D721Med (cell line): Measurements from ENCODE around the gene OR52M1.

Experiments
- DNase-seq: peaks from one replicate; pipeline ENCODE4 v3.0.0; 2011; ENCODE audit warnings: low spot score; ENCODE audit not compliant: insufficient read length
- FAIRE-seq: peaks from 2 replicates; lab custom pipeline; 2011; peaks lifted over from hg19 to GRCh38; lab: Jason Lieb, UNC
- CTCF ChIP-seq: IDR thresholded peaks from 2 replicates; pipeline ENCODE4 v1.5.1; 2012; ENCODE audit warnings: mild to moderate bottlenecking, control low read depth; ENCODE audit not compliant: insufficient read depth; ENCODE audit errors: missing control alignments

Gene OR52M1, protein sequence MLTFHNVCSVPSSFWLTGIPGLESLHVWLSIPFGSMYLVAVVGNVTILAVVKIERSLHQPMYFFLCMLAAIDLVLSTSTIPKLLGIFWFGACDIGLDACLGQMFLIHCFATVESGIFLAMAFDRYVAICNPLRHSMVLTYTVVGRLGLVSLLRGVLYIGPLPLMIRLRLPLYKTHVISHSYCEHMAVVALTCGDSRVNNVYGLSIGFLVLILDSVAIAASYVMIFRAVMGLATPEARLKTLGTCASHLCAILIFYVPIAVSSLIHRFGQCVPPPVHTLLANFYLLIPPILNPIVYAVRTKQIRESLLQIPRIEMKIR

GRCh38 chr11:4544891-4545290, at the start of gene OR52M1:
Gene OR52M1, plus strand, starts transcription at chr11:4545191. Its CDS starts 0 bp downstream, at chr11:4545191.
- no peak for TF ChIP-seq CTCF
- DNase-seq (no peak), FAIRE-seq (no peak)

DNA sequence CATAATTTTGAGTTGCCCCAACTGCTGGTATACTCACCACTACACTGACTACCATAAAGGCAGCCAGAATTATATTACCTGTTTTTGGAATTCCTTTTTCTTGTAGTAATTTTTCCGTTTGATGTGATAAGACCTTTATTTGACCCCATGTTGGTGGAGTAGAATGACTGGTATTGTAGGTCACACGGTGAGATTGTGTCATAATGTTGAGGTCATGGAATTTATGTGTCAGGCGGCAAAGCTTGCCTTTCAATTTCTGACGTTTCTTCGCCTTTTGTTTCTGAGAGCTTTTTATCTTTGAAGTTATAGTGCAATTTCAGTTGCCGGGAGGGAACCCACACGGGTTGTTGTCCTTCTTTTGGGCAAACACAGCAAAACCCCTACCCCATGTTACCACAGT, 49.5 kb upstream of the OR52M1 start:
- no peak for DNase-seq
- TF ChIP-seq CTCF, result no peak
- FAIRE-seq, result no peak

- no peak for TF ChIP-seq CTCF
- DNase-seq (no peak), FAIRE-seq (no peak)
Measured at GRCh38 chr11:4495986-4496385, 49.0 kb upstream of the OR52M1 start.

- DNase-seq (no peak), FAIRE-seq (no peak)
- no peak for TF ChIP-seq CTCF
Measured at GRCh38 chr11:4496557-4497248, 48.3 kb upstream of the OR52M1 start.

DNA sequence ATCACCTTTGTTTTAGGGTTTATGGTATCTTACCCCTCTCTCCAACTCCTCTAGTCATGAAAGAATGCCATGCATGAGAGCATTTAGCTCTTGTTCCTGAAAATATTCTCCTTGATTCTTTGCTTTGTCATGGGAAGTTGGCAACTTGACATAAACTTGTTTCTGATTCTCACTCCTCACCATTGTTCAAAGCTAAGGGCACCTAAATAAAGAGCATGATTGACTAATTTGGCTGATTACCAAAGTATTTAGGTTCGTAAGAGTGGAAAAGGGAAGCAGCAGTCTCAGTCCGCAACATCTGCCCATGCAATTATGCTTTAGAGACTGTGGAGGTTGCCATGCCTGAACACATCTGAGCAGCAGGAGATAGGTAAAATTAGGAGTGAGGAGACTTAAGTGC, 36.1 kb upstream of the OR52M1 start:
- FAIRE-seq, result no peak
- TF ChIP-seq CTCF, result no peak

DNA sequence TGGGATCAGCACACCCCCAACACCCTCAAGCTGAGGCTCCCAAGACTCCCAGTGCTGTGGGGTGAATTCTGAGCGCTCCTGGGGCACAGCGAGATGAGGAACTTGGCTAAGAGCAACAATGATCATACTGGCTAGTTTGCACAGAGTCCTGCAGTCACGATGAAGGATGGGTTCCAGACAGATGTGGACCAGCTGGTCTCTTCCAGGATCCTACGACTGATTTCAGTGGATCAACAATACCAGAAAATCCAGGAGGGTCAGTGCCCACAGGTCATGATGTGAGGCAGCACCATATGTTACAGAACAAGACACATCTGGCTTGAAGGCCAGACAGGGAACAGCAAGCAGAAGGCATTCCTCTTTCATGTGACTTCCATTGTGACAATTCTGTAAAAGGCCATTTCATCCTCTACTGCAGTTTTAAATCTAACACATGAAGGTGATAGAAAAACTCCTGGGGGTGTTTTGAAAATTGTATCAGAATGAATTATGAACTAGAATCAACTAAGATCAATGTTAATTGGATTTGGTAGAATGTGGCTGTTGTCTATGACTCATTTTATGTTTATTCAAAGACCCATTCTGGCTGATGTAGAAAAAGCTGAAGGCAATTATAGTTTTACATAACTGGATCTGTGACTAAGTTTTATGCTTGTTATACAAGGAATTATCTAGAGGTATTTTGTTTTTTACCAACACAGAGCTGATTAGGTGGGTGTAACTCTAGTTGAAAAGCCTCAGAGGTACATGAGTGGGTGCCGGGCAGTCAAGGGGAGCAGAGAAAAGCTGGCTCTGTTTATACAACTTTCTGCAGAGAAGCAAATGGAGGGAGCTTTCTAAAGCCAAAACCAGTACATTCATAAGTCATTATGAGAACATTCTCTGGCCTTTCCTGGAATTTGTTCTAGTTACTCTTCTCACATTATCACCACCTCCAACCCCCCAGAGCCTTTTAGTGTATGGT, 33.4 kb upstream of the OR52M1 start:
- TF ChIP-seq CTCF, result no peak
- DNase-seq (no peak), FAIRE-seq (no peak)

More for the DNA sequence above, 36.1 kb upstream of the OR52M1 start:
- DNase-seq, result no peak
